Body of pancreas (tissue), 4 donors: ENCODE data around the gene NPHS2.

Experiments
- CTCF ChIP-seq, 7 experiments: fragments of 450-650 bp in 4 of 7; fragments of 200-600 bp in 3 of 7; sonication (generic) in 3 of 7; IDR thresholded peaks; one replicate each; pipeline ENCODE4 v1.5.1; 2016 to 2019; ENCODE audit warnings: antibody characterized with exemption in 7 of 7
- POLR2A ChIP-seq, 3 donors: fragments of 450-650 bp; IDR thresholded peaks; one replicate each; pipeline ENCODE4 v1.6.1; 2016; ENCODE audit warnings: antibody characterized with exemption in 3 of 3, mild to moderate bottlenecking in 2 of 3

DNA sequence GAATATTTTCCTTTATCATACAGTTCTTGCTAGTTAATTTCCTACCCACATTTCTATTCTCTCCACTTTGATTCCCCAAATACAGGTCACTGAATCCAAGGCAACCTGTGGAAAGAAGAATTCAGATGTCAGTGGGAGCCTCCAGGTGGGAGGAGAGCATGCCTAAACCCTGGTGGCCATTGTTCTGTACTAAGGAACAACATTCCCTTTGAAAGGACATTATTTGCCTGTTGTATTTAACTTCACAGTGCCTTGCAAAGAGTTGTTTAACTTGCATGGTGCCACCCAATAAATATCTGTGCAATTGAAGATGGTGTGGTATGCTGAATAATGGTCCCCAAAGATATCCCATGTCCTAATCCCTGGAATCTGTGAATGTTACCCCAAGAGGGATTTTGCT is 21.3 kb downstream of the NPHS2 start:
- no peak for TF ChIP-seq POLR2A (IDR thresholded peaks at IDR 0.05)
- TF ChIP-seq CTCF (IDR thresholded peaks at IDR 0.05): no peak
